Daoy (cell line): ENCODE measurements around the gene NUP98. TPM values are rescaled to one million over a fixed set of nuclear protein-coding genes. Genes with fewer than 3 reads are reported as not detected.

Experiments
- DNase-seq: peaks from one replicate; pipeline ENCODE4 v3.0.0-alpha.2; 2015; ENCODE audit warnings: low read depth
- total RNA-seq: library from RNA; depleted of rRNA; stranded (reverse); fragments of >200 nt; shearing (Covaris generic); gene quantifications from 2 replicates; pipeline ENCODE4 v1.2.3, GENCODE V29; 2014; rRNA removed

Gene NUP98
- 76.7 and 79.0 TPM in 2 replicates for total RNA-seq

DNA sequence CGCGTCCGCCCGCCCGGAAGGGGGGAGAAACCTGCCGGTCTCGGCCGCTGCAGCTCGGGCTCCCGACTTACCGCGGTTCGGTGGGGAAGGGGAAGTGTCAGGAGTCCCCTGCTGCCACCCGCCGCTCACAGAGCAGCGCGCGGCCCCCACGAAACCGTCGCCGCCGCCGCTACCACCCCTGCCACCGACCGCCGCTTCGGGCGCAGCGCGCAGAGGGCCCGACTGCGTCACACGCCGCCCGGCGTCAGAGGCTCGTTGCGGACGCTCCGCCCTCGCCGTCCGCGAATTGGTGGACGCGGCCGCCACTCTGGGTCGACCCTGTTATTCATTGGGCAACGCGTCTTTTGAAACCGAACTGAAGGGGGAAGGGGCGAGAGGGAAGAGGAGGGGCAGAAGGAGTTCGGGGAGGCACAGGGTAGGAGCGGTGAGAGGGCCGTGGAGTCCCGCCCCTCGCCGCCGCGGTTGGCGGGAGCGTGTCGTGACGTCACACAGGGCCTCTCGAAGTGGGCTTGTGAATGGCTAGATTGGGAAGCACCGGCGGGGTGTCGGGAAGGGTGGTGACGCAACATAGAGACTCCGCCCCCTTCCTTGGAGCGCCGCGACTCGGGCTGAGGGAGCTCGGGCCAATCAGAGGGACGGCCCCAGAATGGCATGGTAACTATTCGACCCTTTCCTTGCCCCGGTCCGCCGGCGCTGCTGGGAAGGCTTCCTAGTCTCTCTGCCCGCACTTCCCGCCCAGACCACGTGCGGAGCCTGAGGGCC, at the start of gene NUP98:
NUP98 (minus strand) TSS at position 226 of the 762 bp plus-strand sequence. CDS start 15,437 bp downstream, outside the sequence.
- DNase-seq, result peak; percentile 100

DNA sequence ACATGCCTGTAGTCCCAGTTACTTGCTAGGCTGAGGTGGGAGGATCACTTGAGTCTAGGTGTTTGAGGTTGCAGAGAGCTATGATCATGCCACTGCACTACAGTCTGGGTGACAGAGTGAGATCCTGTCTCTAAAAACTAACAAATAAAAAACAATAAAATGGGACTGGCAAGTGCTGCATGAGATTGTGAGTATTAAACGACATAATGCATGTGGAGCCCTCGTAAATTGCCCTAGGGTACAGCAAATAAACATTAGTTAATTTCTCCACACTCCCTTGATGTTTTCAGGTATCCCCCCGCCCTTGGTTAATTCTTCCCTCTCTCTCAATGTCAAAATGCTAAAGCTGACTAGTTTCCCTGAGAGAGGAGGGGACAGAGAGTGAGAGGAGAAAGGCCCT, 48.3 kb upstream of the NUP98 start:
- DNase-seq, result no peak

DNA sequence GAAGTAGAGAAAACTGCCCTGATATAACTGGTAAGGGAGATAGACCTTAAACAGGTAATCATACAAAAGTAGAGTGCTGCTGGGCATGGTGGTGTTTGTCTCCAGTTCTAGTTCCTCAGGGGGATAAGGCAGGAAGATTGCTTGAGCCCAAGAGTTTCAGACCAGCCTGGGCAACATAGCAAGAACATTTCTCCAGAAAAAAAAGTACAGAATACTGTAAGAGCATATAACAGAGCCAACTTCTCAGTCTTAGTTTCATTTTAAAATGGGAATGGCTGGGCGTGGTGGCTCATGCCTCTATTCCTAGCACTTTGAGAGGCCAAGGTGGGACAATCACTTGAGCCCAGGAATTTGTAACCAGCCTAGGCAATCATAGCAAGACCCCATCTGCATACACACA, 47.9 kb upstream of the NUP98 start:
- no peak for DNase-seq

- no peak for DNase-seq
These were observed 46.0 kb upstream of the NUP98 start for GRCh38 chr11:3843326-3843725.

- DNase-seq, result peak; percentile 87
These were observed 44.3 kb upstream of the NUP98 start for GRCh38 chr11:3841426-3842350.

GRCh38 chr11:3840870-3841425, 43.6 kb upstream of the NUP98 start, which contains the start of gene RHOG:
Gene RHOG, minus strand, starts transcription at chr11:3840959. Its CDS starts 12,821 bp downstream, at chr11:3828138.
- peak; percentile 90 for DNase-seq

GRCh38 chr11:3840004-3840869, 42.9 kb upstream of the NUP98 start:
- DNase-seq, result no peak

DNA sequence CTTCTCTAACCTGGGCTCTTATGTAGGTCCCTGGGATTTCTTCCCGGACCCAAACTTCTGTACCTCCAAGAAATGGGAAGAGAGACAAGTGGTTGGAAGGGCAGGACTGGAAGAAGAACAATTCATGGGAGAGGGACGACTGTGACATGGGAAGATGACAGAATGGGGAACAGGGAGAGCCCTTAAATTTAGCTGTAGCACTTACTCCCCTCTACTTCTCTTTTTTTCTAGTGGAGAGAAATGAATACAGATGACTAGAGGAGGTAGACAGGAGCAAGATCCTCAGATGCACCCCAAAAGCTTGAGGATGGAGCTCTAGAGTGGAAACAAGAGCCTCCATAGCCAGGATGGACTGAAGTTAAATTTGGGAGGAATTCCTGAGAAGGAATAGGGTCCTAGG, 41.1 kb upstream of the NUP98 start:
- no peak for DNase-seq

DNA sequence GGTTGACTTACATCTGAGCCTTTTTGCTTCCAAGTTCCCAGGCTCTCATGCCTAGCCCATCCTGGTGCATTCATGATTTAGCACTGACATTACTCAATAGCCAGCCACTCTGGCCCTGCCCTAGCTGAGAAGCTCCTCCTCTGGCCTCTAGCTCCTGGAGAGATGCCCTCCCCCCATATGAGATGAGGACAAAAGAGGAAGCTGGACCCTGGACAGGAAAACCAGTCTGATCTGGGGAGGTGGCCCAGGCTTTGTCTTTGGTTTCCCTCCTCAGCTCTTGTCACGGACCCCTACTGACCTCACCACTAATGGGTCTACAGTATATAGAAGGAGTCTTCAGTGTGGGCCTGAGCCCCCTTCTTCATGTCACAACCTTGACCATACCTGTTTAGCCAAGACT, 40.4 kb upstream of the NUP98 start:
- no peak for DNase-seq

DNA sequence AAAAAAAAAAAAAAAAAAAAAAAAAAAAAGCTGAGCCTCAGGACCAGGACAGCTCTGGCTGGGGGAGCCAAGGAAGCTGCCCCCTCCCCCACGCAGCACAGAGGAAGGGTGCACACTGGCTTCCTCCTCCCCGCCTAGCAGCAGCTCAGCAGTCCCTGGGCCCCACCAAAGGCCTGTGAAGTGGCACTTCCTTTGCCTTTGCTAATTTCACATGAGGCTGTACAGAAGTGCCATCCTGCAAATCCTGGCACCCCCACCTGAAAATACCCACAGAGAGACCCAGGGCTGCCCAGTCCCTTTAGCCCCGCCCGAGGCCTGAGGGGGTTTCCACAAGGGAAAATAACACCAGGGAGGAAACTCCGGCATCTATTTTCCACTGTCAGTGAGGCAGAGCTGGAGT, 39.5 kb upstream of the NUP98 start:
- no peak for DNase-seq

DNA sequence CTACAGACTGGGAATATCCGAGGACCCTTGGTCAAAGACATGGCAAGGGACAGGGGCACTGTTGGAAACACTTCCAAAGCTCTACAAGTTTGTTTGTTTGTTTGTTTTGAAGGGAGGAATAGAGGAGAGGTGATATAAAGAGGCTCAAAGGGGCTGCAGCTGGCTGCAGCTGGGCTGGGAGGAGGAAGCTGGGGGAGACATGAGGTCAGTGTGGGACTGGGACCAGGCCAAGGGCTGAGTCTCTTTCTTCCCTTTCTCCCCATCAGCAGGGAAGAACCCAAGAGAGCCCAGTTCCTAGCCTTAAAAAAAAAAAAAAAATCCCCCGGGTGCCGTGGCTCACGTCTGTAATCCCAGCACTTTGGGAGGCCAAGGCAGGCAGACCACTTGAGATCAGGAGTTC, 38.4 kb upstream of the NUP98 start:
- DNase-seq, result no peak

- no peak for DNase-seq
These were observed 37.5 kb upstream of the NUP98 start for GRCh38 chr11:3834664-3835461.

DNA sequence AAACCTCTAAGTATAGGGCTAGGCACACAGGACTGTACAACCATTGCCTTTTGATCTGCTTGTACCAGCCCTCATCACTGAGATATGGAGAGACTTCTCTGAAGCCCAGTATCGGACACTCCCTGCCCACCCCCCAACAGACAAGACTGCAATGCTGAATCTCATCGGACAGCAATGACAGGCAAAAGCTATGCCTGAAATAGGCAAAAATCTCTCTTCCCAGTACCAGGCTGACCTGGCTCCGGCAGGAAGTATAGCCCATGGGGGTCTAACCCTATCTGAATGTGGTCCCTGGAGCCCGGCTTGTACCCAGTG, 37.0 kb upstream of the NUP98 start:
- DNase-seq, result no peak

DNA sequence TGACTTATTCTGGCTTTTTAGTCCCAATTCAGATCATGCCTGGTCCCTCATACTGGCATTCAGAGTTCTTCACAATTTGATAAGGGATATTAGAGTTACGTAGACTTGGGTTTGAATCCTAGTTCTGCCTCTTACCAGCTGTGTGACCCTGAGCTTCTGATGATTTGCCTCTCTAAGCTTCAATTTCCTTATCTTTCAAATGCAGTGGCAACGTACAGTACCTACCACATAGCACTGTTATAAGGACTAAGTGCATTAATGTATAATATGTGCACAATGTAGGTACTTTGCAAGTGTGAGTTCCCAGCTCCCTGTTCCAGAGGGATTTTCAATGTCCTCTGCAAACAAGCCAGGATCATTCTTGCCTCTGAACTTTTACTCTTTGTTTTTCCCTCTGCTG, 36.1 kb upstream of the NUP98 start:
- DNase-seq, result no peak

DNA sequence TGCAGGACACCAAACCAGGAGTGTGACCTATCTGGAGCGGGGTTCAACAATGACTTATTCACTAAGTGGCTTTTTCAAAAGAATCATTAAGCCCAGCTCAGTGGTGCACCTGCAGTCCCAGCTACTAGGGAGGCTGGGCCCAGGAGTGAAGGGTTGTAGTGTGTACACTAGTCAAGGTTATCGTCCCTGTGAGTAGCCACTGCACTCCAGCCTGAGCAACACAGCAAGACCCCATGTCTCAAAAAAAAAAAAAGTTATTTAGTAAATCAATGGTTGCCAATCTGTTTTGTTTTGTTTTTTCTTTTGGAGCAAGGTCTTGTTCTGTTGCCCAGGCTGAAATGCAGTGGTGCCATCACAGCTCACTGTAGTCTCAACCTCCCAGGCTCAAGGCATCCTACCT, 35.5 kb upstream of the NUP98 start:
- DNase-seq, result no peak

DNA sequence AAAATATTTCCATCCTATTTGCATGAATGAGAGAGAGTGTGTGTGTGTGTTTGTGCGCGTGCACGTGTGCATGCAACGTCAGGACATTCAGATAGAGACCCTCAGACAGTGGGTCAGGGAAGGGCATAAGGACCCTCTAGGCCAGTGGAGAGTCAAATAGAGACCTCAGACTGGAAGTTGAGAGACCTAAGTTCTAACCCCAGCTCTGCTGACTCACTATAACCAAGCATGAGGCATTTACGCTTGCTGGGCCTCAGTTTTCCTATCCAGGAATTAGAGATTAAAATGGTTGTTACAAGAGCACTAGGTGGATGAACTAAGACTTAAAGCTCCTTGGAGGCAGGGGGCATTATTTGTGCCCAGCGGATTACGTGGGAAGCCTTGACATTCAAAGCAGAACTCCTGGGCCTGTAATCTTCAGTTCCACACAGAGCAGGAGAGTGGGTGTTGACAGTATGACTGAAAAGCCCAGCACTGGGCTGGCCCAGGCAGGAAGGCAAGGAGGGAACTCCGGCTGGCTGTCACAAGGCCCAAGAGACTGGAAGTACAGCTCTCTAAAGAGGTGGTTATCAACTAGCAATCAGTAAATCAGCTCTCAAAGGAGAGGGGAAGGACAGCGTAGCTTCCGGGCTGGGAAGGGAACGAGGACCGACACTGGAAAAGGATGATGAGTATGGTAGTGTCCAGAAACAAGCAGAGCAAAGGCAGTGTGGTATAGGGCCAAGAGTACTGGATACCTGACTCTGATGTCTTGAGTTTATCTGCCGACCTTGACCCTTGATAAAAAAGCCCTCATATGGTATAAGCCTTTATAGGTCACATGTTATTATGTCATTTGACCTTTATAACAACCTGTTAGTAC, 34.3 kb upstream of the NUP98 start:
- no peak for DNase-seq

- no peak for DNase-seq
These were observed 33.4 kb upstream of the NUP98 start for GRCh38 chr11:3830730-3831129.

GRCh38 chr11:3830088-3830487, 32.7 kb upstream of the NUP98 start:
- DNase-seq, result no peak

DNA sequence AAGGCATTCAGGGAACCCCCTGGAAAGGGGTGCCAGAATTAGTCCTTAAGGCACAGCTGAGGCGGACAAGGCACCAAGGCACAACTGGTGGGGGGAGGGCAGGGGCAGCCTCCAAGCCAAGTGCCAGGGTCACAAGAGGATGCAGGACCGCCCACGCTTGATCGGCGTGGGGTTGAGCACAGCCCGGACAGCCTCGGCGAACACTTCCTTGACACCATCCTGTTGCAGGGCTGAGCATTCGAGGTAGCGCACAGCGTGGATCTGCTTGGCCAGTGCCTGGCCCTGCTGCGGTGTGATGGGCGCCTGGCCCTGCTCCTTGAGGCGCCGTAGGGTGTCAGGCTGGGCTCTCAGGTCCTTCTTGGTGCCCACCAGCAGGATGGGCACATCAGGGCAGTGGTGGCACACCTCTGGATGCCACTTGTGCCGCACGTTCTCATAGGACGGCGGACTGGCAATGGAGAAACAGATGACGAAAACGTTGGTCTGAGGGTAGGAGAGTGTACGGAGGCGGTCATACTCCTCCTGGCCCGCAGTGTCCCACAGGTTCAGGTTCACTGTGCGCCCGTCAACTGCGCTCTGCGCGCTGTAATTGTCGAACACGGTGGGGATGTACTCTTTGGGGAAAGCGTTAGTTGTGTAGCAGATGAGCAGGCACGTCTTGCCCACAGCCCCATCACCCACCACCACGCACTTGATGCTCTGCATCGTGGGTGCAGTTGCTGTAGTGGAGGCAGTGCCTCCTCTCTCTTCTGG, 30.3 kb upstream of the NUP98 start:
- DNase-seq, result no peak
